HCT116 (cell line): Measurements from ENCODE around the gene RGS18.

ENCODE experiments used
- ATF3 ChIP-seq: IDR thresholded peaks from 2 replicates; pipeline ENCODE4 v1.6.1; 2012
- CTCF ChIP-seq, 3 experiments: fragments of 200-600 bp in 1 of 3; sonication (generic) in 1 of 3; IDR thresholded peaks in 2 of 3; conservative IDR thresholded peaks in 1 of 3; 2 replicates each; pipeline ENCODE4 v1.5.1; 2012 to 2017; ENCODE audit warnings: low read depth in 2 of 3, low read length in 2 of 3, antibody characterized with exemption in 1 of 3, borderline replicate concordance in 1 of 3, control low read depth in 1 of 3, mild to moderate bottlenecking in 1 of 3, mixed read lengths in 1 of 3, mixed run types in 1 of 3, moderate library complexity in 1 of 3; ENCODE audit not compliant: insufficient read depth in 1 of 3
- ELF1 ChIP-seq: IDR thresholded peaks from 2 replicates; pipeline ENCODE4 v1.6.1; 2012; ENCODE audit warnings: low read depth, borderline replicate concordance
- POLR2A ChIP-seq: IDR thresholded peaks from 2 replicates; pipeline ENCODE4 v1.7.0; 2011; ENCODE audit warnings: borderline replicate concordance; ENCODE audit not compliant: insufficient read depth, insufficient read length; ENCODE audit errors: extremely low read depth
- REST ChIP-seq: IDR thresholded peaks from 2 replicates; pipeline ENCODE4 v1.6.1; 2012; ENCODE audit warnings: low read depth
- SP1 ChIP-seq: IDR thresholded peaks from 2 replicates; pipeline ENCODE4 v1.6.1; 2012; ENCODE audit warnings: low read depth

GRCh38 chr1:192151176-192151575 is 7.1 kb upstream of the RGS18 start:
- no peak for TF ChIP-seq CTCF (IDR thresholded peaks at IDR 0.05 in 2 of 3, conservative IDR thresholded peaks at IDR 0.05 in 1 of 3; ENCODE audit: borderline replicate concordance in 1 of 3, insufficient read depth in 1 of 3, low read depth in 2 of 3, low read length in 2 of 3)
- no peak for TF ChIP-seq ELF1
- TF ChIP-seq ATF3 = no peak
- TF ChIP-seq SP1 = no peak
- TF ChIP-seq REST = no peak
- TF ChIP-seq POLR2A = no peak
